Forelimb muscle (tissue), 1 donor: ENCODE results near the gene SLC9A5. TPM values are rescaled to one million over a fixed set of nuclear protein-coding genes. Genes with fewer than 3 reads are reported as not detected.

Experiments used
- DNase-seq: peaks from one replicate; pipeline ENCODE4 v3.0.0-alpha.2; 2013; ENCODE audit warnings: low read depth
- polyA plus RNA-seq: library from polyadenylated mRNA; unstranded; fragments of 120-200 nt; gene quantifications from one replicate; pipeline ENCODE4 v1.2.1, GENCODE V29; 2013; ENCODE audit not compliant: insufficient read length

Gene SLC9A5
- polyA plus RNA-seq, 1 donor: 1.2 TPM

GRCh38 chr16:67213197-67214019, 35.4 kb upstream of the SLC9A5 start:
- no peak for DNase-seq

GRCh38 chr16:67215706-67216105, 33.1 kb upstream of the SLC9A5 start:
- no peak for DNase-seq

- no peak for DNase-seq
Observed at GRCh38 chr16:67216612-67217490, 31.9 kb upstream of the SLC9A5 start.

- DNase-seq: no peak
Observed at GRCh38 chr16:67223992-67224391, 24.8 kb upstream of the SLC9A5 start.

GRCh38 chr16:67226295-67226803, 22.4 kb upstream of the SLC9A5 start:
- DNase-seq: no peak

- peak; percentile 94 for DNase-seq
Observed at GRCh38 chr16:67226804-67227566, 21.8 kb upstream of the SLC9A5 start, which contains the start of gene TMEM208. TMEM208 (plus strand) TSS chr16:67227130; CDS start chr16:67227219, 89 bp downstream.

- no peak for DNase-seq
Observed at GRCh38 chr16:67227567-67227921, 21.2 kb upstream of the SLC9A5 start.

GRCh38 chr16:67228034-67228785, 20.6 kb upstream of the SLC9A5 start:
- DNase-seq: no peak

GRCh38 chr16:67228905-67229304, 19.9 kb upstream of the SLC9A5 start:
- no peak for DNase-seq

- no peak for DNase-seq
Observed at GRCh38 chr16:67229906-67230808, 18.6 kb upstream of the SLC9A5 start.

- DNase-seq: no peak
Observed at GRCh38 chr16:67230809-67231660, 17.7 kb upstream of the SLC9A5 start.

- DNase-seq: no peak
Observed at GRCh38 chr16:67233596-67233995, 15.2 kb upstream of the SLC9A5 start.

- DNase-seq: no peak
Observed at GRCh38 chr16:67234180-67234597, 14.6 kb upstream of the SLC9A5 start.

- no peak for DNase-seq
Observed at GRCh38 chr16:67235816-67236562, 12.8 kb upstream of the SLC9A5 start.

- no peak for DNase-seq
Observed at GRCh38 chr16:67236563-67237395, 12.0 kb upstream of the SLC9A5 start.

GRCh38 chr16:67237396-67238277, 11.1 kb upstream of the SLC9A5 start:
- DNase-seq: no peak
